Measurements from ENCODE around the gene SH3PXD2B.

GRCh38 chr5:172463031-172463430, 8.7 kb upstream of the SH3PXD2B start:
- TF ChIP-seq CTCF (IDR thresholded peaks at IDR 0.05), result no peak
- no peak for TF ChIP-seq POLR2A (IDR thresholded peaks at IDR 0.05)

Measured in right lobe of liver (tissue), 4 donors.